Panc1 (cell line): ENCODE results near the gene LRP3. TPM values are rescaled to one million over a fixed set of nuclear protein-coding genes. Genes with fewer than 3 reads are reported as not detected.

Source experiments
- ATAC-seq: fragments of 200-7000 bp; cut with Tn5 transposase; 2 replicates; pipeline ENCODE4 v1.9.1; 2020; ENCODE audit warnings: mild to moderate bottlenecking, moderate library complexity
- BruUV-seq: library from RNA; stranded (reverse); fragments of 400-500 nt; replicated peaks from 2 replicates; lab custom pipeline; 2021; lab: Mats Ljungman, UMichigan
- CTCF ChIA-PET: fragments of 300-600 bp; sonication (Branson Sonifier 250); formaldehyde crosslinking; loops from one replicate; lab custom pipeline; 2022; ENCODE audit warnings: antibody characterized with exemption; lab: Charles Lee
- POLR2A ChIA-PET: fragments of 300-600 bp; sonication (Branson Sonifier 250); formaldehyde crosslinking; loops from one replicate; lab custom pipeline; 2022; ENCODE audit warnings: antibody characterized with exemption; lab: Charles Lee
- DNase-seq: peaks from one replicate; pipeline ENCODE4 v3.0.0-alpha.2; 2010; ENCODE audit warnings: low read depth, low spot score
- H3K27ac ChIP-seq: 2 replicates; pipeline ENCODE4 v1.5.1; 2011; ENCODE audit warnings: mild to moderate bottlenecking, low read length, inconsistent platforms
- H3K27me3 ChIP-seq: fragments of 200-500 bp; sonication (Bioruptor generic); 2 replicates; pipeline ENCODE4 v1.6.0; 2014; ENCODE audit warnings: low read length, inconsistent platforms; ENCODE audit not compliant: control insufficient read depth, insufficient read depth
- H3K36me3 ChIP-seq: fragments of 200-500 bp; sonication (Bioruptor generic); 2 replicates; pipeline ENCODE4 v1.5.1; 2014; ENCODE audit warnings: inconsistent platforms, mild to moderate bottlenecking, low read length, moderate library complexity; ENCODE audit not compliant: control insufficient read depth, insufficient read depth
- H3K4me1 ChIP-seq: 2 replicates; pipeline ENCODE4 v1.5.1; 2011; ENCODE audit warnings: inconsistent platforms, mild to moderate bottlenecking, low read length, moderate library complexity; ENCODE audit not compliant: control insufficient read depth, insufficient read depth
- H3K4me3 ChIP-seq, 2 experiments: 2 replicates each; pipeline ENCODE4 v1.5.1; 2011 to 2012; ENCODE audit warnings: low read depth in 2 of 2, low read length in 2 of 2, mild to moderate bottlenecking in 2 of 2, inconsistent platforms in 1 of 2, moderate library complexity in 1 of 2
- H3K9me3 ChIP-seq: fragments of 200-500 bp; sonication (Bioruptor generic); 2 replicates; pipeline ENCODE4 v1.5.1; 2014; ENCODE audit warnings: low read depth, mild to moderate bottlenecking, inconsistent platforms, low read length, moderate library complexity; ENCODE audit not compliant: control insufficient read depth, insufficient read depth
- POLR2AphosphoS5 ChIP-seq: IDR thresholded peaks from 2 replicates; pipeline ENCODE4 v1.6.1; 2012; ENCODE audit warnings: mild to moderate bottlenecking, low read depth, low read length, moderate library complexity
- REST ChIP-seq, 2 experiments: IDR thresholded peaks; 2 replicates each; pipeline ENCODE4 v1.6.1; 2011 to 2012; ENCODE audit warnings: low read depth in 2 of 2, control low read depth in 1 of 2, low read length in 1 of 2, mild to moderate bottlenecking in 1 of 2, moderate library complexity in 1 of 2; ENCODE audit not compliant: insufficient read depth in 1 of 2
- SIN3A ChIP-seq: IDR thresholded peaks from 2 replicates; pipeline ENCODE4 v1.6.1; 2012; ENCODE audit warnings: low read depth, mild to moderate bottlenecking, low read length, moderate library complexity, borderline replicate concordance; ENCODE audit not compliant: insufficient read depth
- TCF7L2 ChIP-seq: IDR thresholded peaks from 2 replicates; pipeline ENCODE4 v1.6.1; 2011; ENCODE audit warnings: mild to moderate bottlenecking, low read depth, low read length, inconsistent platforms
- in situ Hi-C: cut with HindIII; loops from 2 replicates; pipeline ENCODE4 v1.10.0; 2016; ENCODE audit warnings: low sequenced_read_pairs, low pct_unique_long_range_greater_than_20kb
- intact Hi-C: fragments of 100-400 bp; cut with micrococcal nuclease; formaldehyde crosslinking; loops from one replicate; pipeline ENCODE4 v1.10.0; 2022; ENCODE audit not compliant: unreplicated experiment
- total RNA-seq: library from RNA; stranded (reverse); gene quantifications from one replicate; pipeline ENCODE4 v1.2.1, GENCODE V29; 2021; ENCODE audit not compliant: unreplicated experiment
- TF ChIP-seq, protein P1 (sequence below): fragments of 450-650 bp; IDR thresholded peaks from 2 replicates; pipeline ENCODE4 v1.5.1; 2017; ENCODE audit warnings: mild to moderate bottlenecking

LRP3 gene
- total RNA-seq, 1 experiment from 2014 or later, result 28.6 TPM

- ChIA-PET POLR2A (no interaction called here), CTCF (interaction anchor here (0.6 kb wide), 1 partner anchor 30 kb away, joined by 6 read pairs; no protein-coding TSS in a partner anchor)
- no peak overlapping the region for H3K4me3 ChIP-seq
- intact Hi-C loops, result no loop called here
- BruUV-seq, result no TSS peak
- no peak for DNase-seq
- no peaks in the 10 kb centered on the region for H3K9me3 ChIP-seq
- no peak for ATAC-seq
- no peaks in the 10 kb centered on the region for H3K27me3 ChIP-seq
- no peak overlapping the region for H3K27ac ChIP-seq
- no peaks in the 10 kb centered on the region for H3K4me1 ChIP-seq
- in situ Hi-C loops, result no loop called here
- no peaks in the 10 kb centered on the region for H3K36me3 ChIP-seq
- TF ChIP-seq POLR2AphosphoS5, result no peak
- no peak for TF ChIP-seq SIN3A
- no peak for TF ChIP-seq TCF7L2
- TF ChIP-seq REST (IDR thresholded peaks at IDR 0.05; ENCODE audit: insufficient read depth in 1 of 2, low read depth in 2 of 2, low read length in 1 of 2), result no peak
- TF ChIP-seq, protein P1, sequence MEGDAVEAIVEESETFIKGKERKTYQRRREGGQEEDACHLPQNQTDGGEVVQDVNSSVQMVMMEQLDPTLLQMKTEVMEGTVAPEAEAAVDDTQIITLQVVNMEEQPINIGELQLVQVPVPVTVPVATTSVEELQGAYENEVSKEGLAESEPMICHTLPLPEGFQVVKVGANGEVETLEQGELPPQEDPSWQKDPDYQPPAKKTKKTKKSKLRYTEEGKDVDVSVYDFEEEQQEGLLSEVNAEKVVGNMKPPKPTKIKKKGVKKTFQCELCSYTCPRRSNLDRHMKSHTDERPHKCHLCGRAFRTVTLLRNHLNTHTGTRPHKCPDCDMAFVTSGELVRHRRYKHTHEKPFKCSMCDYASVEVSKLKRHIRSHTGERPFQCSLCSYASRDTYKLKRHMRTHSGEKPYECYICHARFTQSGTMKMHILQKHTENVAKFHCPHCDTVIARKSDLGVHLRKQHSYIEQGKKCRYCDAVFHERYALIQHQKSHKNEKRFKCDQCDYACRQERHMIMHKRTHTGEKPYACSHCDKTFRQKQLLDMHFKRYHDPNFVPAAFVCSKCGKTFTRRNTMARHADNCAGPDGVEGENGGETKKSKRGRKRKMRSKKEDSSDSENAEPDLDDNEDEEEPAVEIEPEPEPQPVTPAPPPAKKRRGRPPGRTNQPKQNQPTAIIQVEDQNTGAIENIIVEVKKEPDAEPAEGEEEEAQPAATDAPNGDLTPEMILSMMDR, result no peak
Observed at GRCh38 chr19:33207903-33208302, 13.8 kb downstream of the LRP3 start.

- H3K4me1 ChIP-seq, result no peaks in the 10 kb centered on the region
- ChIA-PET CTCF (interaction anchor here (0.6 kb wide), 1 partner anchor 31 kb away, joined by 6 read pairs; no protein-coding TSS in a partner anchor), POLR2A (no interaction called here)
- BruUV-seq, result no TSS peak
- ATAC-seq (no peak), DNase-seq (no peak)
- TF ChIP-seq, protein P1, result no peak
- TF ChIP-seq REST (IDR thresholded peaks at IDR 0.05; ENCODE audit: insufficient read depth in 1 of 2, low read depth in 2 of 2, low read length in 1 of 2) (no peak), TCF7L2 (no peak), POLR2AphosphoS5 (no peak), SIN3A (no peak)
- H3K36me3 ChIP-seq, result no peaks in the 10 kb centered on the region
- no peak overlapping the region for H3K27ac ChIP-seq
- no peak overlapping the region for H3K4me3 ChIP-seq
- in situ Hi-C loops, result no loop called here
- H3K27me3 ChIP-seq, result no peaks in the 10 kb centered on the region
- intact Hi-C loops, result no loop called here
- no peaks in the 10 kb centered on the region for H3K9me3 ChIP-seq
Observed at GRCh38 chr19:33208371-33208895, 14.3 kb downstream of the LRP3 start.
